B cell (primary cell): ENCODE data around the gene MAP2K3.
"Not testable (repeated sequence)": the region's sequence is repeated elsewhere in the genome, so short reads cannot be mapped to it uniquely, and the experiment has no call there.

ENCODE experiments used
- EZH2 ChIP-seq: IDR thresholded peaks from 2 replicates; pipeline ENCODE4 v1.6.1; 2012; ENCODE audit warnings: borderline replicate concordance, low read depth, mild to moderate bottlenecking, moderate library complexity, low read length; ENCODE audit not compliant: insufficient read depth, poor library complexity, severe bottlenecking
- TF ChIP-seq, protein P1 (sequence below): fragments of 200-600 bp; IDR thresholded peaks from one replicate; pipeline ENCODE4 v1.8.0; 2022; ENCODE audit warnings: antibody characterized with exemption, mild to moderate bottlenecking

DNA sequence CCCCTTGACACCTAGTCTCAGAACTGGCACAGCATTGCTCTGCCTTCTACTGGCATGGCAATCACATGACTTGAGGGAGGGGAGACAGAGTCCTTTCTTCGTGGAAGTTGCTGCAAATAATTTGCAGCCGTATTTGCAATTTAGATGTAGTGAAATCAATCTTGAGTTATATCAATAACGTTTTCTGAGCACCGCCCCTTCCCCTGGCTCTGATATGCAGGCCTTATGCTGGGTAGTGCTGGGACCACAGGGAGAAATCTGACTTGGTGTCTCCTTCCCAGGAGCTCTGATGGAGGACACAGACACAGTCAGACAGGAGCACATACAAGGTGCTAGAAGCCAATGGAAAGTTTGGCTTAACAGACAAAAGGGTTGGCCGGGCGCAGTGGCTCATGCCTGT, 55.9 kb downstream of the MAP2K3 start:
- TF ChIP-seq, protein P1, sequence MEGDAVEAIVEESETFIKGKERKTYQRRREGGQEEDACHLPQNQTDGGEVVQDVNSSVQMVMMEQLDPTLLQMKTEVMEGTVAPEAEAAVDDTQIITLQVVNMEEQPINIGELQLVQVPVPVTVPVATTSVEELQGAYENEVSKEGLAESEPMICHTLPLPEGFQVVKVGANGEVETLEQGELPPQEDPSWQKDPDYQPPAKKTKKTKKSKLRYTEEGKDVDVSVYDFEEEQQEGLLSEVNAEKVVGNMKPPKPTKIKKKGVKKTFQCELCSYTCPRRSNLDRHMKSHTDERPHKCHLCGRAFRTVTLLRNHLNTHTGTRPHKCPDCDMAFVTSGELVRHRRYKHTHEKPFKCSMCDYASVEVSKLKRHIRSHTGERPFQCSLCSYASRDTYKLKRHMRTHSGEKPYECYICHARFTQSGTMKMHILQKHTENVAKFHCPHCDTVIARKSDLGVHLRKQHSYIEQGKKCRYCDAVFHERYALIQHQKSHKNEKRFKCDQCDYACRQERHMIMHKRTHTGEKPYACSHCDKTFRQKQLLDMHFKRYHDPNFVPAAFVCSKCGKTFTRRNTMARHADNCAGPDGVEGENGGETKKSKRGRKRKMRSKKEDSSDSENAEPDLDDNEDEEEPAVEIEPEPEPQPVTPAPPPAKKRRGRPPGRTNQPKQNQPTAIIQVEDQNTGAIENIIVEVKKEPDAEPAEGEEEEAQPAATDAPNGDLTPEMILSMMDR, result not testable (repeated sequence)
- TF ChIP-seq EZH2, result not testable (repeated sequence)
